ENCODE data around the gene UST. TPM values are rescaled to one million over a fixed set of nuclear protein-coding genes. Genes with fewer than 3 reads are reported as not detected.
A peak's percentile ranks its signal among the peaks of the same experiment; 100 is the strongest.

UST gene
- total RNA-seq, 1 experiment from 2014 or later, result 32.1 TPM

DNA sequence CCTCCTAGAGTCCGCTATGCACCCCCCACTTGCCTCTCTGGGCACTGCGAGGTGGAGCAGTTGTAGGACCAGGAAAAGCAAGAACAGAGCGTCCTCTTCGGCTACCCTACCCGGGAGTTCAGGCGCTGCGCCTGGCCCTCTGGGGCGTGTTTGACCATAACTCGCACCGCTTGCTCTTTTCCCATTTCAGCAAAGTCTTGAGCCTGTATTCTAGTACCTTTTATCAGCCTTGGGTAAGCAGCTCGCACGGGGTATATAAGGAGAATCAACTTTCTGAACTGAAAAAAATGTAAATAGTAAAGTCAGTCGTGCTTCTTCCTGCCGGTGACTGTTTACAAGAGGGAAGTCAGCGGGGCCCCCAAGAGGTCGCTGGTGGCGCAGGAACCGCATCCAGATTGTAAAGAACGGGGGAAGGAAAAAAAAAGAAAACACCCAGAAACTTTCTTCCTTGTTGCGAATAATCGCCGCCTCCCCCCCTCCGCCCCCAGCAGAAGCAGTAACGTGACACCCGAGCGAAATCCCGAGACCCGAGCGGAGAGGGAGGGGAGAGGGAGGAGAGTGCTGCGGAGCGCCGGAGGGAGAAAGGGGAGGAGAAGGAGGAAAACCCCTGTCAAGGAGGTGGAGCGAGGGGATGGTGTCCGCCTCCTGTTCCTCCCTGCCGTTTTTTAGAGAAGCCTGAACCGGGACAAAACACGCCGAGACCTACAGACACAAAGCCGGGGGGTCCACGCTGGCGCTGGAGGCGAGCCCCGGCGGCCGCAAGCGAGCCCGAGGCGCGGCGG, at the start of gene UST (continued):
- TF ChIP-seq USF2 (CRISPR knock-in tag; IDR thresholded peaks at IDR 0.05), result peak; percentile 57
- 0 out of 2 replicates have a peak, but pooled peaks have one; percentile 29 for TF ChIP-seq MAX (CRISPR knock-in tag; IDR thresholded peaks at IDR 0.05)
- TF ChIP-seq, protein P1, sequence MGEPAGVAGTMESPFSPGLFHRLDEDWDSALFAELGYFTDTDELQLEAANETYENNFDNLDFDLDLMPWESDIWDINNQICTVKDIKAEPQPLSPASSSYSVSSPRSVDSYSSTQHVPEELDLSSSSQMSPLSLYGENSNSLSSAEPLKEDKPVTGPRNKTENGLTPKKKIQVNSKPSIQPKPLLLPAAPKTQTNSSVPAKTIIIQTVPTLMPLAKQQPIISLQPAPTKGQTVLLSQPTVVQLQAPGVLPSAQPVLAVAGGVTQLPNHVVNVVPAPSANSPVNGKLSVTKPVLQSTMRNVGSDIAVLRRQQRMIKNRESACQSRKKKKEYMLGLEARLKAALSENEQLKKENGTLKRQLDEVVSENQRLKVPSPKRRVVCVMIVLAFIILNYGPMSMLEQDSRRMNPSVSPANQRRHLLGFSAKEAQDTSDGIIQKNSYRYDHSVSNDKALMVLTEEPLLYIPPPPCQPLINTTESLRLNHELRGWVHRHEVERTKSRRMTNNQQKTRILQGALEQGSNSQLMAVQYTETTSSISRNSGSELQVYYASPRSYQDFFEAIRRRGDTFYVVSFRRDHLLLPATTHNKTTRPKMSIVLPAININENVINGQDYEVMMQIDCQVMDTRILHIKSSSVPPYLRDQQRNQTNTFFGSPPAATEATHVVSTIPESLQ (CRISPR knock-in tag; IDR thresholded peaks at IDR 0.05), result no peak
- no peak for TF ChIP-seq ELF4 (CRISPR knock-in tag; IDR thresholded peaks at IDR 0.05; ENCODE audit: low read depth)
- TF ChIP-seq OVOL2 (CRISPR knock-in tag; IDR thresholded peaks at IDR 0.05; ENCODE audit: borderline replicate concordance), result no peak
- TF ChIP-seq CBFB (CRISPR knock-in tag; IDR thresholded peaks at IDR 0.05; ENCODE audit: low read depth), result no peak
- no peak for TF ChIP-seq ATF1 (CRISPR knock-in tag; IDR thresholded peaks at IDR 0.05)
- 0 out of 2 replicates have a peak, but pooled peaks have one; percentile 40 for TF ChIP-seq ETV6 (CRISPR knock-in tag; IDR thresholded peaks at IDR 0.05)
- TF ChIP-seq PRDM15 (CRISPR knock-in tag; IDR thresholded peaks at IDR 0.05), result peak; percentile 44; the same call in 1 of the 2 replicates
- no peak for TF ChIP-seq FOXJ3 (CRISPR knock-in tag; IDR thresholded peaks at IDR 0.05; ENCODE audit: borderline replicate concordance)
- no peak for TF ChIP-seq TEAD1 (CRISPR knock-in tag; IDR thresholded peaks at IDR 0.05)
- no peak for TF ChIP-seq PRRX2 (CRISPR knock-in tag; IDR thresholded peaks at IDR 0.05)
- TF ChIP-seq CREM (CRISPR knock-in tag; IDR thresholded peaks at IDR 0.05), result no peak
- no peak for TF ChIP-seq ZNF219 (CRISPR knock-in tag; IDR thresholded peaks at IDR 0.05; ENCODE audit: borderline replicate concordance)

- Mint-ChIP-seq H3K4me3 (no peak overlapping the region), H3K9me3 (peaks cover 34% of the 10 kb centered on the region), H3K27me3 (ENCODE audit: low read depth) (peaks cover 35% of the 10 kb centered on the region), H3K36me3 (peaks cover 17% of the 10 kb centered on the region), H3K27ac (no peak overlapping the region), H3K4me1 (peaks cover 10% of the 10 kb centered on the region)
- DNase-seq (ENCODE audit: low spot score), result no peak
- ChIA-PET POLR2A (no interaction called here), CTCF (no interaction called here)
- no peak for ATAC-seq
- TF ChIP-seq TEAD4 (CRISPR knock-in tag; IDR thresholded peaks at IDR 0.05) (no peak), JUN (CRISPR knock-in tag; IDR thresholded peaks at IDR 0.05) (no peak), NFYB (CRISPR knock-in tag; conservative IDR thresholded peaks at IDR 0.05; ENCODE audit: low read depth) (no peak), IRF2 (CRISPR knock-in tag; IDR thresholded peaks at IDR 0.05; ENCODE audit: borderline replicate concordance, low read depth) (no peak), TCF7 (CRISPR knock-in tag; IDR thresholded peaks at IDR 0.05; ENCODE audit: low read depth) (no peak), ZNF317 (CRISPR knock-in tag; IDR thresholded peaks at IDR 0.05; ENCODE audit: borderline replicate concordance, low read depth) (no peak), HMGA2 (CRISPR knock-in tag; IDR thresholded peaks at IDR 0.05) (no peak), GABPB1 (CRISPR knock-in tag; IDR thresholded peaks at IDR 0.05) (no peak), ZNF121 (CRISPR knock-in tag; IDR thresholded peaks at IDR 0.05) (no peak), ATF2 (CRISPR knock-in tag; IDR thresholded peaks at IDR 0.05; ENCODE audit: borderline replicate concordance, low read depth) (no peak)
- TF ChIP-seq, protein P2, sequence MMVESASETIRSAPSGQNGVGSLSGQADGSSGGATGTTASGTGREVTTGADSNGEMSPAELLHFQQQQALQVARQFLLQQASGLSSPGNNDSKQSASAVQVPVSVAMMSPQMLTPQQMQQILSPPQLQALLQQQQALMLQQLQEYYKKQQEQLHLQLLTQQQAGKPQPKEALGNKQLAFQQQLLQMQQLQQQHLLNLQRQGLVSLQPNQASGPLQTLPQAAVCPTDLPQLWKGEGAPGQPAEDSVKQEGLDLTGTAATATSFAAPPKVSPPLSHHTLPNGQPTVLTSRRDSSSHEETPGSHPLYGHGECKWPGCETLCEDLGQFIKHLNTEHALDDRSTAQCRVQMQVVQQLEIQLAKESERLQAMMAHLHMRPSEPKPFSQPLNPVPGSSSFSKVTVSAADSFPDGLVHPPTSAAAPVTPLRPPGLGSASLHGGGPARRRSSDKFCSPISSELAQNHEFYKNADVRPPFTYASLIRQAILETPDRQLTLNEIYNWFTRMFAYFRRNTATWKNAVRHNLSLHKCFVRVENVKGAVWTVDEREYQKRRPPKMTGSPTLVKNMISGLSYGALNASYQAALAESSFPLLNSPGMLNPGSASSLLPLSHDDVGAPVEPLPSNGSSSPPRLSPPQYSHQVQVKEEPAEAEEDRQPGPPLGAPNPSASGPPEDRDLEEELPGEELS (CRISPR knock-in tag; IDR thresholded peaks at IDR 0.05), result no peak
- TF ChIP-seq, protein P3, sequence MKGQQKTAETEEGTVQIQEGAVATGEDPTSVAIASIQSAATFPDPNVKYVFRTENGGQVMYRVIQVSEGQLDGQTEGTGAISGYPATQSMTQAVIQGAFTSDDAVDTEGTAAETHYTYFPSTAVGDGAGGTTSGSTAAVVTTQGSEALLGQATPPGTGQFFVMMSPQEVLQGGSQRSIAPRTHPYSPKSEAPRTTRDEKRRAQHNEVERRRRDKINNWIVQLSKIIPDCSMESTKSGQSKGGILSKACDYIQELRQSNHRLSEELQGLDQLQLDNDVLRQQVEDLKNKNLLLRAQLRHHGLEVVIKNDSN (CRISPR knock-in tag; IDR thresholded peaks at IDR 0.05), result no peak
Observed at GRCh38 chr6:148697895-148698440, 48.9 kb upstream of the UST start.

Data from WTC11 (cell line).